ENCODE measurements around the gene SDR9C7. TPM values are rescaled to one million over a fixed set of nuclear protein-coding genes. Genes with fewer than 3 reads are reported as not detected.

The SDR9C7 gene
- 0.03 to 0.08 TPM (median 0.05 TPM) in 4 of 5 replicates, not detected in the other for total RNA-seq (2022; extraction: Qiagen RNA extraction)

DNA sequence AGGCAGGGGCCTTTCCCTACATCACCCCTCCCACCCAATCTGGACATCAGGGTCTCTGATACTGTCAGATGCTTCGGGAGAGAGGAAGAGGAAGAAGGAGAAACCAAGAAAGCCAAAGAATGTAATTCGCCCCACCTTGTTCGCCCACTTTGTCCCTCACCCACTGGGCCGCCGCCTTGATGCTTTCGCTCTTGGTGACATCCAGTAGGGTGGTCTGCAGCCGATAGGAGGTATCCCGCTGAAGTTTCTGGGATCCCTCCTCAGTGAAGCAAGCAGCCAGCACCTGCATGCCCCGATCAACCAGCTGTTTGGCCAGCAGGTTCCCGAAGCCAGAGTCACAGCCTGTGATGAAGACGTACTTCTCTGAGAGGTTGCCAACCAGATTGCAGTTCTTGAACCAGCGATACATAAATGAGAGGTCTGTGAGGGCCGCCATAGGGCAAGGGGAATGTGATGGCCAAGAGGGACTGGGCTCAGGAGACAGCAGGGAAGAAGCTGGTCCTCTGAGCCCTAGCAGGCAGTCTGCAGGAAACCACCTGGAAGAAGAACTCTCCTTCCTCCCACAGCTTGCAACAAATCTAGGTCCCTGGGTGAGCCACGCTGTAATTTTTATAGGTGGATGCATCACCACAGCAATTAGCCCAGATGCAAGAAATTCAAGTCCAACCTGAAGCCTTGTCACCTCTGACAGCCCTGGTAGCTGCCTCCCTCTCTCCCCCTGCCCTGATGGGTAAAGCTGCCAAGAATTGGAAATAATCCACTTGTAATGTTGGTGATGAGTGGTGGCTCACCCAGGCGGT, at the start of gene SDR9C7:
SDR9C7 (minus strand) TSS at position 583 of the 800 bp plus-strand sequence; CDS start at position 436, 147 bp downstream.

DNA sequence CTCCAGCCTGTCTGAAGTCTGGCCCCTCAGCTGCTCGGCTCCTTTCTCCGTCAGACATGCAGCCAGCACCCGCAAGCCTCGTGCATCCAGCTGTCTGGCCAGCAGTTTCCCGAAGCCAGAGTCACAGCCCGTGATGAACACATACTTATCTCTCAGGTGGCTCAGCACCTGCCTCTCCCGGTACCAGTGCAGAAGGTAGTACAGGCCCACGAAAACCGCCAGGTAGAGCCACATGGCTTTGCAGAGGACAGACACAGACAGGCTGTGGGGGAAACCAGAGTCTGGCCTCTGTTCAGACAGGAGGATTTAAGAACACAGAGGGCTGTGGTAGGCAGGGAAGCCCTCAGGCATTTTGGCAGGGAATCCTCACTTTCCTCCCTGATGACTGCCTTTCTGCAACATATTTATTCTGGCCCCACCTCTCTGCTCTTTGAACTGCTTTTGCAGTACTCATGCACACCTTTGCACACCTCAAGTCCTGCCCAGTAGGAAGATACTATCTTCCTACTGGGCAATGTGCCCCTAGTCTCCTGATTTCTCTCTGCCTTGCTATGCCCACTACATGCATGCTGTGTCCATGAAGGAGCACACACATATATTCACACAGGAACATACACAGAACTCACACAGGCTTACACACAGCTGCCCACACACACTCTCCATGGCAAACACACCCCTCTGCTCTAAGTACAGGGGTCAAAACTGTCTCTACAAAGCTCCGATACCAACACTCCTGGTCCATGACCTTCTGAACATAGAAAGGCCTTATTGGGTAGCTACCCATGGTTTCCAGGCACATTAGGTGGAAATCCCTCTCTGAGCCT, 23.2 kb upstream of the SDR9C7 start, which contains the start of gene RDH16:
RDH16 (minus strand) TSS at position 380 of the 824 bp plus-strand sequence; CDS start at position 234, 146 bp downstream.

Other genes starting within 250 kb of the SDR9C7 start
- 340 to 396 TPM (median 363 TPM) in 5 replicates for gene PTGES3, start 246.1 kb downstream of the SDR9C7 start, total RNA-seq (2022; extraction: Qiagen RNA extraction)
- 1,458 to 1,777 TPM (median 1,493 TPM) in 5 replicates for gene NACA, start 209.1 kb downstream of the SDR9C7 start, total RNA-seq (2022; extraction: Qiagen RNA extraction)
- 22.5 to 29.6 TPM (median 23.8 TPM) in 5 replicates for gene PRIM1, start 182.1 kb downstream of the SDR9C7 start, total RNA-seq (2022; extraction: Qiagen RNA extraction)
- gene HSD17B6, start 171.1 kb downstream of the SDR9C7 start, total RNA-seq (2022; extraction: Qiagen RNA extraction): 0.93 to 1.6 TPM (median 1.3 TPM) in 5 replicates
- gene RDH16, start 23.2 kb upstream of the SDR9C7 start, total RNA-seq (2022; extraction: Qiagen RNA extraction): 0.10 to 0.39 TPM (median 0.23 TPM) in 5 replicates
- gene ZBTB39, start 72.1 kb upstream of the SDR9C7 start, total RNA-seq (2022; extraction: Qiagen RNA extraction): 4.3 to 5.6 TPM (median 5.2 TPM) in 5 replicates
- 0.16 to 0.26 TPM (median 0.21 TPM) in 3 of 5 replicates, not detected in the others for gene TAC3, start 82.1 kb upstream of the SDR9C7 start, total RNA-seq (2022; extraction: Qiagen RNA extraction)
- gene MYO1A, start 115.7 kb upstream of the SDR9C7 start, total RNA-seq (2022; extraction: Qiagen RNA extraction): 0.10 to 0.34 TPM (median 0.29 TPM) in 5 replicates
- gene NEMP1, start 144.4 kb upstream of the SDR9C7 start, total RNA-seq (2022; extraction: Qiagen RNA extraction): 14.0 to 16.5 TPM (median 14.8 TPM) in 5 replicates
- 13.4 to 17.3 TPM (median 15.7 TPM) in 5 replicates for gene NAB2, start 154.7 kb upstream of the SDR9C7 start, total RNA-seq (2022; extraction: Qiagen RNA extraction)
- gene STAT6, start 177.0 kb upstream of the SDR9C7 start, total RNA-seq (2022; extraction: Qiagen RNA extraction): 43.4 to 49.5 TPM (median 44.1 TPM) in 5 replicates
- gene LRP1, start 194.1 kb upstream of the SDR9C7 start, total RNA-seq (2022; extraction: Qiagen RNA extraction): 13.3 to 15.9 TPM (median 14.0 TPM) in 5 replicates
- not detected in 5 replicates for gene LRP1-AS, start 213.2 kb upstream of the SDR9C7 start, total RNA-seq (2022; extraction: Qiagen RNA extraction)

Measured in A549 treated with AZD2906 at 1 μM for 4 hours (cell line).